ENCODE measurements around the gene CLTC.
"Not testable (repeated sequence)": the region's sequence is repeated elsewhere in the genome, so short reads cannot be mapped to it uniquely, and the experiment has no call there.

CLTC gene

DNA sequence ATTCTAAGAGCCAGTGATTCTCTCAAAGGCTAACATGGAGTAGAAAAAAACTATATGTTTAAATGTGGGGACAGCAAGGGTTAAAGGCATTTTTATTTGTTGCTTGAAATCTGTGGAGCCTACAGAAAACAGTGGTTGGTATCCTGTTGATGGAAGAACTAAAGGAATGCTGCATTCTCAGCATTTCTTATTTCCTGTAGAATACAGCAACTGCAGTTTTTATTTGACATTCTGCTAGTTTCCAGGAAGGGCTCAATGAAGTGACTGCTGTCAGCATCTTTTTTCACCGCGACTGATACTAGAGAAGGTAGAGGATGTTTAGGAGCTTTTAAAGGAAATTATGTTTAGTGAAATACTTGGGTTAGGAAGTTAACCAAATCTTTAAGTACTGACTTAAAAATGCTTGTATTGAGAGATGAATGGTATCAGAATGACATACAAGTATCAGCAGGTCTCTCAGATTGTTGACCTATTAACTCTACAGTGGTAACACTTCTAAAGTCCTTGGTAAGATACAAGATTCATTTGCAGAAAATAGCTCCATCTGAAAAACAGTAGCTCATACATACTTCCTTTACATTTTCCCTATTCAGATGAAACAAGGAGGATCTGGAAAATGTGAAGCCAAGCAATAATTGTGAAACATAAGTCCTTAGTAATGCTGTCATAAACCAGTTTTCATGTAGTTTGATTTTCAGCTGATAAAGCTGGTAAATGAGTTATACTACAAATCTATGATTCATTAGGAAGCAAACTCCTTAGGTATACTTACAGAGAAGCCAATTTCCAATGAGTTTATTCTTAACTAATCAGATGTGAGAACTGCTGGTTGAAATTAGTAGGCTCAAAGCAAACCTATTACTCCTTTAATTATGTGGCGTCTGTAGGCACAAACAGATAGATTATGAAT, 15.2 kb downstream of the CLTC start:
- no peak for DNase-seq

DNA sequence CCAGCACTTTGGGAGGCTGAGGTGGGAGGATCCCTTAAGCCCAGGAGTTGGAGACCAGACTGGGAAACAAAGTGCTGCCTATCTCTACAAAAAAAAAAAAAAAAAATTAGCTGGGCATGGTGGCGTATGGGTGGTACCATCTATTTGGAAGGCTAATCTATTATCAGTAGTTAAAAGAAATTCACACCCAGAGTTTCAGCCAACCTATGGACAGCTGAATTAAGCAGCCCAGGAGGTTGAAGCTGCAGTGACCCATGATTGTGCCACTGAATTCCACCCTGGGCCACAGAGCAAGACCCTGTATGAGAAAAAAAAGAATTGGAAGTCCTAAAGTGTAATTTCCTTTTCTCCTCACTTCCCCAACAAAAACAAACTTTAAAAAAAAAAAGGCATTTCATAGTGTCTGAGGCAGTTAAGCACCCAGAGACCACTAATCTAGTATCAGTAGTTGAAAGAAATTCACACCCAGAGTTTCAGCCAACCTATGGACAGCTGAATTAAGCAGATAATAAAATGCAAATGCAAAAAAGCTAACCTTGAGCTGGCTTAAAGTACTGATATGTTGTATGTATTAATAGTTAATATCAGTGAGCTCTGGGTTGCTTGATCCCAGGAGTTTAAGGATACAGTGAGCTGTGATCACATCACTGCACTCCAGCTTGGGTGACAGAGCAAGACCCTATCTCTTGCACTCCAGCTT, 18.1 kb downstream of the CLTC start:
- no peak for DNase-seq

- DNase-seq, result no peak
Measured at GRCh38 chr17:59638553-59638952, 18.9 kb downstream of the CLTC start.

GRCh38 chr17:59641799-59642484, 22.2 kb downstream of the CLTC start:
- no peak for DNase-seq

- no peak for DNase-seq
Measured at GRCh38 chr17:59642565-59642964, 22.9 kb downstream of the CLTC start.

DNA sequence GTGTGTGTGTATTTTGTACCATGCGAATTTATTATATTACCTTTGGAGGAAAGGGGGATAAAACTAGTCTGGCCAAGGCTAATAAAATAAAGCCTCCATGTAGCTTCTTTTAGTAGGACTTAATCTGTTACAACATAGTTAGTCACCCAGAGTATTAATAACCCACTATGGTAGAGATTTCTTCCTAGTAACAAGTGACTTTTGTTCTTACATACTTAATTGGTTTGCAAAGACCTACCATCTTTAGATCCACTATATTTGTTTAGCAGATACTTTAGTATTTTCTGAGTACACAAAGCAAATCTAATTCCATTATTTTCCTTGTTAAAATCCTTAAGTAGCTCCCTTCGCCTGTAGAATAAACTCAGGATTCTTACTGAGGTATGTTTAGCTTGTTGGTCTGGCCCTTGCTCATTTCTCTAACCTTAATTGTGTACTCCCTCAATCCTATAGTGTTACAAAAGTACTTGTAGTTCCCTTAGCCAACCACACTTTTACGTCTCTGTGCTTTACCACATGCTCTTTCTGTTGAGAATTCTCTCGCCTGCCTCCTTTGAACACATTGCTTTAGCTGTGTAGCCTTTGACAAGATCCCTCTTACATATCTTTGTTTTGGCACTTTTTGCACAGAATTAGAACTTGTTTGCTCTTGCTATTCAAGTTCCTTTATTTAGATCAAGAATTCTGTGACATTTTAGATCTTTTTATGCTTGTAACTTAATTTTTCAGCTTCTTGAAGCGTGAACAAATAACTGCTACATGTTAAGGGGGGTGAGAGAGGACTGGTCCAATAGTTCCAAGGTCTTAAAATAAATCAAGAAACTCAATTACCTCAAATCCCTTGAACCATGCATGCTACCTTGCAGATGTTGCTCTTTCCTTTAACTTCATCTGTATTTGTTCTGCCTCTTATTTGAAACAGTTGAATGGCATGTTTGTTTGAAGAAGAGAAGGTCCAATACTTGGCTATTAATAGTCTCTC, 23.8 kb downstream of the CLTC start:
- DNase-seq, result no peak

GRCh38 chr17:59647288-59647687, 27.6 kb downstream of the CLTC start:
- DNase-seq, result no peak

- DNase-seq, result no peak
Measured at GRCh38 chr17:59649886-59650285, 30.2 kb downstream of the CLTC start.

DNA sequence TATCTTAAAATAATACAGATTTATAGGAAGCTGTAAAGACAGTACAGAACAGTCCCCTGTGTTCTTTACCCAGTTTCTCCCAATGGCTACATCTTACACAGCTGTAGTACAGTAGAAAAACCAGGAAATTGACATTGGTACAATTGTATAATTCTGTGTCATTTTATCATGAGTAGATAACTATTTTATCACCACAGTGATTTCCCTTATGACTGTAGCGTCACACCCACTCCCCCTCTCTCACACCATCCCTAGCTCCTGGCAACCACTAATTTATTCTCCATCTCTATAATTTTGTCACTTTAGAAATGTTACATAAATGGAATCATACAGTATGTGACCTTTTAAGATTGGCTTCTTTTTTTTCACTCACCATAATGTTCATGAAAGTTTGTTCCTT, 30.9 kb downstream of the CLTC start:
- no peak for DNase-seq

DNA sequence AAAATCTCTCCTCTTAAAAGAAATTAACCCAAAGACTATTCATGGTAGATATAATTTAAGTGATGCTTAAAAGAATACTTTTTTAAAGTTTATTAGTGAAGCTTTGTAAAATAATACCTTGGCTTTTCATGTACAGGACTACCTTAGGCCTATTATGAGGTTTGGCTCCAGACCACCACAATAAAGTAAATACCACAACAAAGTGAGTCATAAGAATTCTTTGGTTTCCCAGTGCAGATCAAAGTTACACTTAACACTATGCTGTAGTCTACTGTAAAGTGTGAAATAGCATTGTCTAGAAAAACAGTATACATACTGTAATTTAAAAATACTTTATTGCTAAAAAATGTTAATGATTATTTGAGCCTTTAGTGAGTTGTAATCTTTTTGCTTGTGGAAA, 31.7 kb downstream of the CLTC start:
- no peak for DNase-seq

DNA sequence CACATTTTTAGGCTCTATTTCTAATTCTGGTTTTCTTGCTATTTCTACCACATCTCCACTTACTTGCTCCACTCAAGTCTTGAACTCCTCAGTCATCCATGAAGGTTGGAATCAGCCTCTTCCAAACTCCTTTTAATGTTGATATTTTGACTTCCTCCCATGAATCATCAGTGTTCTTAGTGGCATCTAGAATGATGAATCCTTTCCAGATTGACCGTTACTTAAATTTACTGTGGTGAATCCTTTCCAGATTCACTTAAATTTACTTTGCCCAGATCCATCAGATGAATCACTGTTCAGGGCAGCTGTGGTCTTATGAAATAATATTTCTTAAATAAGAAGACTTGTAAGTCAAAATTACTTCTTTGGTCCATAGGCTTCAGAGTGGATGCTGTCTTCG, 32.4 kb downstream of the CLTC start:
- DNase-seq, result no peak

DNA sequence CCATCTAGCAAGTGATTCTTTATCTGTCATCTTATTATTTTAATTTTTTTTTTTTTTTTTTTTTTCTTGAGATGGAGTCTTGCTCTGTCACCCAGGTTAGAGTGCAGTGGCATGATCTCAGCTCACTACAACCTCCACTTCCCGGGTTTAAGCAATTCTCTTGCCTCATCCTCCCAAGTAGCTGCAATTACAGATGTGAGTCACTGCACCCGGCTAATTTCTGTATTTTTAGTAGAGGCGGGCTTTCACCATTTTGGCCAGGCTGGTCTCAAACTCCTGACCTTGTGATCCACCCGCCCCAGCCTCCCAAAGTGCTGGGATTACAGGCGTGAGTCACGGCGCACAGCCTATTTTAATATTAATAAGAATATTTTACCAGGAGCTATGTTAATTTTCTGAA, 36.9 kb downstream of the CLTC start:
- not testable (repeated sequence) for DNase-seq

DNA sequence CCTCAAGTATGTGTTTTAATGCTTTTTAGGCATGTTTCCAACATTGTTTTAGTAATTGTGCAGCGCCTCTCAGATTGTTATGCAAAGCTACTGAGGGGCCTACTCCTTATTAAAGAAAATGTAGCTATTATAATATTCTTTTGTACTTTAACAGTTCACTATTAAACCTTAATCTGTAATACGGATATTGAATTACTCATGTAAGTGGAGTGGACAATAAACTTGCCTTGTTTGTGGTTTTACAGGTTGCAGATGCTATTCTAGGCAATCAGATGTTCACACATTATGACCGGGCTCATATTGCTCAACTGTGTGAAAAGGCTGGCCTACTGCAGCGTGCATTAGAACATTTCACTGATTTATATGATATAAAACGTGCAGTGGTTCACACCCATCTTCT, 46.5 kb downstream of the CLTC start:
- no peak for DNase-seq

GRCh38 chr17:59668816-59669215, 49.1 kb downstream of the CLTC start:
- no peak for DNase-seq

DNA sequence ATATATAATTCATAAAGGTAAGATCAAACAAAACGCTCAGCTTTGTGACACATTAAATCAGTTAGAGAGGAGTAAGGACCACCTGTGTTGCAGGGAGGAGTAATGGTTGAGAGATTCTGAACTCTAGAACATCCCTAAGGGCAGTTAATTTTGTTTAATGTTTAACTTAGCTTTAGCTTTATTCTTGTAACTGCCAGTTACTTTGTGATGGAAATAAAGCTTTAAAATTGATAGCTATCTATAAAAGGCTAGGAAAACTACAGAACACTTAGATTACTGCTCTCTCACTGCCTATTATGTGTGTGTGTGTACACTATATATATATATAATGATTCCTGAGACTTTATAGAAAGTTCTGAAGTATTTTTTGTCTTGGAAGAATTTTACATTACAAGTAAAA, 49.7 kb downstream of the CLTC start:
- no peak for DNase-seq

DNA sequence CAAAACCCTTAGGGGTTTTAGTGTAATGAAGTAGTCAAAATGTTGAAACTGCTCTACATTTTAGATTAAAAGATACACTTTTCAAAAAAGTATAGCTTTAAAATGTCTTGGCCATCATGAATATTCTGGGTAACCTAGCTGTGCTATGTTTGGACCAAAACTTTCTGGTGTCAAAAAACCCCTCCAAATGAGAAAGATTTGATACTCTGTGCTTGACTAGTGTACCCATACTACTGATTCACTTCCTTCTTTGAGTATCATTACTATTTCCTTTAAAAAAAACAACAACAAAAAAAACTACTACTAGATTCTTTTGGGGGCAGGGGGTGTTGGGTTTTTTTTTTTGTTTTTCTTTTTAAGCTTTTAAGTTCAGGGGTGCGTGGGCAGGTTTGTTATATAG, 50.2 kb downstream of the CLTC start:
- no peak for DNase-seq

DNA sequence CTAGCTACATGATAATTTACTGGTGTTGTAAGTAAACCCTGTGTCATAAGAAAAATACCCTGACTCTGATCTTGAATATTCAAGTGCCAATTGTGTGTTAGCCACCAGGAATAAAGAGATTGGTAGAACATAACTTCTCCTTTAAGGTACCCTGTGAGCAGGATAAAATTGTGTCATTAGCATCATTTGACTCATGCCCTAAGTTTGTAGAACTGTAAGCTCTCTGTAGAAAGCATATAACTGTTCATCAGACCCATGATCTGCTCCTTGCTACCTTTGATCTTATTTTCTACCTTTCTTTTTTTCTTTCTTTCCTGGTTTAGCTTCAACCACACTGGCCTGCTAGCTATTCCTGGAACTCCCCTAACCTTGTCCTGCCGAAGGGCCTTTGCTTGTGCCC, 51.7 kb downstream of the CLTC start:
- no peak for DNase-seq

GRCh38 chr17:59675231-59675630, 55.5 kb downstream of the CLTC start:
- no peak for DNase-seq

DNA sequence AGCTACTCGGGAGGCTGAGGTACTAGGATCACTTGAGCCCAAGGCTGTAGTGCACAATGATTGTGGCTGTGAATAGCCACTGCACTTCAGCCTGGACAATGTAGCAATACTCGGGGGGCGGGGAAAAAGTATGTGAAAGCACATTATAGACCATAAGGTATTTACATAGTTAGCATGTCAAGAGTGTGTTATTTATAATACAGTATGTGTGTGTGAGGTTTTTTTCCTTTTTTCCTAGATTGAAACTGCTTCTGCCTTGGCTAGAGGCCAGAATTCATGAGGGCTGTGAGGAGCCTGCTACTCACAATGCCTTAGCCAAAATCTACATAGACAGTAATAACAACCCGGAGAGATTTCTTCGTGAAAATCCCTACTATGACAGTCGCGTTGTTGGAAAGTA, 57.0 kb downstream of the CLTC start:
- no peak for DNase-seq

GRCh38 chr17:59678918-59679317, 59.2 kb downstream of the CLTC start:
- no peak for DNase-seq

- DNase-seq, result no peak
Measured at GRCh38 chr17:59680314-59680713, 60.6 kb downstream of the CLTC start.

DNA sequence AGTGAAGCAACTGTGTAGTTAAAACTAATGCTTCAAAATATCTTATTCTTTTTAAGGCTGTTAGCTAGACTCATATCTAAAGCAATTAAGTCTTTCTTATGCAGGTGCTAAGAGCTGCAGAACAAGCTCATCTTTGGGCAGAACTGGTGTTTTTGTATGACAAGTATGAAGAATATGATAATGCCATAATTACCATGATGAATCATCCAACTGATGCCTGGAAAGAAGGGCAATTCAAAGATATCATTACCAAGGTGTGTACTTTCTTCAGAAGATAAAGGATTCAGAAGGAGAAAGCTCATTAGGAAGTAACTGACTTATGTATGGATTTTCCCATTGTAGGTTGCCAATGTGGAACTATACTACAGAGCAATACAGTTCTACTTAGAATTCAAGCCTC, 63.6 kb downstream of the CLTC start:
- no peak for DNase-seq

GRCh38 chr17:59684967-59685366, 65.3 kb downstream of the CLTC start:
- DNase-seq, result no peak

All from activated CD8-positive, alpha-beta memory T cell treated with anti-CD3 and anti-CD28 coated beads for 24 hours (primary cell).